HUES64 (cell line): ENCODE measurements around the gene APOL6.
"Not testable (repeated sequence)": the region's sequence is repeated elsewhere in the genome, so short reads cannot be mapped to it uniquely, and the experiment has no call there.

Source experiments
- H3K27ac ChIP-seq: 2 replicates; pipeline ENCODE4 v1.7.0; 2013; ENCODE audit warnings: low read depth, low read length, inconsistent platforms
- H3K27me3 ChIP-seq: 2 replicates; pipeline ENCODE4 v1.6.1; 2013; ENCODE audit warnings: mild to moderate bottlenecking, low read length; ENCODE audit not compliant: insufficient read depth
- H3K36me3 ChIP-seq: 2 replicates; pipeline ENCODE4 v1.6.1; 2013; ENCODE audit warnings: mild to moderate bottlenecking, low read length; ENCODE audit not compliant: insufficient read depth
- H3K4me1 ChIP-seq: 2 replicates; pipeline ENCODE4 v1.6.1; 2013; ENCODE audit warnings: mild to moderate bottlenecking, low read length, moderate library complexity; ENCODE audit not compliant: insufficient read depth
- H3K4me3 ChIP-seq: 2 replicates; pipeline ENCODE4 v1.5.1; 2013; ENCODE audit warnings: mild to moderate bottlenecking, low read length, moderate library complexity
- H3K9ac ChIP-seq: 2 replicates; pipeline ENCODE4 v1.6.1; 2013; ENCODE audit warnings: mild to moderate bottlenecking, low read depth, low read length
- H3K9me3 ChIP-seq: 2 replicates; pipeline ENCODE4 v1.6.1; 2013; ENCODE audit warnings: low read depth, low read length; ENCODE audit not compliant: insufficient read depth
- WGBS: fragments of 150-250, 120-280 bp; methylation state at CpG from one replicate; pipeline ENCODE4 v1.1.7; 2013; ENCODE audit warnings: missing lambda C conversion rate; 5-methylcytosine and 5-hydroxymethylcytosine counted together

The APOL6 gene

GRCh38 chr22:35660291-35661127 lies 12.3 kb downstream of the APOL6 start:
- H3K4me3 ChIP-seq: no peak overlapping the region
- WGBS: 95% methylated on average over 2 of the region's 2 CpGs
- no peaks in the 10 kb centered on the region for H3K36me3 ChIP-seq
- peaks cover 24% of the 10 kb centered on the region for H3K4me1 ChIP-seq
- no peaks in the 10 kb centered on the region for H3K27me3 ChIP-seq
- H3K9me3 ChIP-seq: peaks cover 17% of the 10 kb centered on the region
- H3K9ac ChIP-seq: no peak overlapping the region
- H3K27ac ChIP-seq: no peak overlapping the region

DNA sequence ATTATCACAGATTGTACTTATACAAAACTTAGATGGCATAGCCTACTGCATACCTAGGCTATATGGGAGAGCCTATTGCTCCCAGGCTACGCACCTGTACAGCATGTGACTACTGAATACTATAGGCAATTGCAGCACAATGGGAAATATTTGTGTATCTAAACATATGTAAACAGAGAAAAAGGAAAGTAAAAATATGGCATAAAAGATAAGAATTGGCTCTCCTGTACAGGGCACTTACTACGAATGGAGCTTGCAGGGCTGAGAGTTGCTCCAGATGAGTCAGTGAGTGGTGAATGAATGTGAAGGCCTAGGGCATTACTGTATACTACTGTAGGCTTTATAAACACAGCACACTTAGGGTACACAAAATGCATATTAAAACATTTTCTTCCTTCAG lies 13.2 kb downstream of the APOL6 start:
- no peaks in the 10 kb centered on the region for H3K36me3 ChIP-seq

DNA sequence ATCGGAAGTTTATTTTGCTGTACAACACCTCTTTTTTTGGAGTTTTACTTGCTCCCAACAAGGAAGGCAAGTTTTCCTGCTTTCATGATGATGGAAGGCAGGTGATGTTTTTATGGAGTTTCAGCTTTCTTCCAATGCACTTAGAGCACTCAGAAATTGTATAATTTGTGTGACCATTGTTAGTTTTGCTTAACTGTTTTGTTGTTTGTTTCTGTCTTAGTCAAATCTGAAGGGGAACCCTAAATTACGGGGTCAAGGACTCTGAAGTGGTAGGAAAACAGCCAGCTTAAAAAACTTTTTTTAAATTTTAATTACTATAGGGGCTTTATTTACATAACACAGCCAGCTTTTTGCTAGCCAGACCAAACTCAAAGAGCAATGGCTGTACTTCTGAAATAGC lies 14.7 kb downstream of the APOL6 start:
- no peak overlapping the region for H3K9ac ChIP-seq
- H3K36me3 ChIP-seq: no peaks in the 10 kb centered on the region
- peak overlapping the region; percentile 33; the same call in 1 of the 2 replicates for H3K4me3 ChIP-seq
- H3K27ac ChIP-seq: peak overlapping the region; percentile 16; the same call in 1 of the 2 replicates
- no peaks in the 10 kb centered on the region for H3K27me3 ChIP-seq
- WGBS: 66% methylated on average over 2 of the region's 2 CpGs
- peaks cover 24% of the 10 kb centered on the region for H3K4me1 ChIP-seq
- H3K9me3 ChIP-seq: peaks cover 37% of the 10 kb centered on the region

More for the DNA sequence above, 13.2 kb downstream of the APOL6 start:
- Histone ChIP-seq H3K4me3 (no peak overlapping the region), H3K9ac (no peak overlapping the region), H3K27me3 (no peaks in the 10 kb centered on the region), H3K27ac (no peak overlapping the region), H3K4me1 (peaks cover 24% of the 10 kb centered on the region), H3K9me3 (peaks cover 26% of the 10 kb centered on the region)
- 94% methylated on average over 2 of the region's 2 CpGs for WGBS

GRCh38 chr22:35663371-35663770 lies 15.1 kb downstream of the APOL6 start:
- WGBS: no CpG with 5 or more reads among the region's 3 CpGs
- H3K4me1 ChIP-seq: peaks cover 24% of the 10 kb centered on the region
- peaks cover 37% of the 10 kb centered on the region for H3K9me3 ChIP-seq
- H3K4me3 ChIP-seq: peak overlapping the region; percentile 33
- no peaks in the 10 kb centered on the region for H3K36me3 ChIP-seq
- peak overlapping the region; percentile 16; the same call in 1 of the 2 replicates for H3K27ac ChIP-seq
- H3K9ac ChIP-seq: no peak overlapping the region
- no peaks in the 10 kb centered on the region for H3K27me3 ChIP-seq

DNA sequence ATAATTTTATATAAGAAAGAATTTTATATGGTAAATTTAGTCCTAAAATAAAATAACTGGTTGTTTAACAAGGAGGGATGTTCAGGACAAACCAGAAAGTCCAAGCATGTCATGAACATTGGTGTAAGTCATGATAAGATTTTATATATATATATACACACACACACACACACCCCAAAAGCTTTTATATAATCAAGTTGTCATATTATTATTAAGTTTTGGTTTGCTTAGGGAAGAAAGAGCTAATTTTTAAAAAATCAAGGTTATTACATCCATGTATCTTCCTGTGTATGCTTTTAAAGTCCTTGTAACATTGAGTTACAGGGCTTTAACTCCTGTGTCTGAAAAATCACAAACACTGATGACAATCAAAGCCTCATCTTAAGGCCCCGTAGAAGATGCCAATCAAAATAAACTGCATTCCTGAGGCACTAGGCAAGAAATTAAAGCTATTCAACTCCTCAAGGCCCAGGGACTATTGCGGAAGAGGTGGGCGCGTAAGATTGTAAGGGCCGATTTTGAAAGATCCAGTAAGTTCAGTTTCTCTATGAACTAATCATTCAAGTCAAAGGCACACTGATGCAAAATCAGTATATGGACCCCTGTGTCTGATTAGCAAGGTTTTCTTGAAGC lies 16.8 kb downstream of the APOL6 start:
- WGBS: 97% methylated on average over 5 of the region's 5 CpGs
- H3K4me3 ChIP-seq: peak overlapping the region; percentile 22; the same call in 1 of the 2 replicates

DNA sequence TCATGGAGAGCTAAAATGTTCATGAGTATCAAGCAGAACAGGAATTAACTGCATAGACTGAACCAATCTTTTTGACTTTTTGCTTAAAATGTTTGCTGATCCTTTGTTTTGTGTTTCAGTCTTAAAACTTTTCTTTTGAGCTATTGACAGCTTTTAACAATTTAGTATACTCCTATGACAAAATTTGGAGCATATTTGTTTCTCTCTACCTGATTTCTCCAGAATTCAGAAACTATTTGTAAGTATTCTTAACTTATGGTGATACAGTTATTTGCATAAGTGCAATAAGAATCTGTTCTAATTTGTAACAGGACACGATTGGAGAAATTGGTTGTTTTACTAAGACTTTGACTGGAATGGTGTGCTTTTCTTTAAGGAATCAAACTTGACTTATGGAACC lies 18.5 kb downstream of the APOL6 start:
- not testable (repeated sequence) for H3K27ac ChIP-seq, H3K9ac ChIP-seq, H3K27me3 ChIP-seq, H3K36me3 ChIP-seq, H3K4me3 ChIP-seq
- WGBS: 85% methylated on average over 1 of the region's 1 CpG
- peaks cover 20% of the 10 kb centered on the region for H3K4me1 ChIP-seq
- H3K9me3 ChIP-seq: peaks cover 56% of the 10 kb centered on the region

More for the DNA sequence above, 16.8 kb downstream of the APOL6 start:
- Histone ChIP-seq H3K27ac (no peak overlapping the region), H3K27me3 (no peaks in the 10 kb centered on the region), H3K4me1 (peaks cover 24% of the 10 kb centered on the region), H3K9me3 (peaks cover 43% of the 10 kb centered on the region), H3K36me3 (no peaks in the 10 kb centered on the region), H3K9ac (no peak overlapping the region)

DNA sequence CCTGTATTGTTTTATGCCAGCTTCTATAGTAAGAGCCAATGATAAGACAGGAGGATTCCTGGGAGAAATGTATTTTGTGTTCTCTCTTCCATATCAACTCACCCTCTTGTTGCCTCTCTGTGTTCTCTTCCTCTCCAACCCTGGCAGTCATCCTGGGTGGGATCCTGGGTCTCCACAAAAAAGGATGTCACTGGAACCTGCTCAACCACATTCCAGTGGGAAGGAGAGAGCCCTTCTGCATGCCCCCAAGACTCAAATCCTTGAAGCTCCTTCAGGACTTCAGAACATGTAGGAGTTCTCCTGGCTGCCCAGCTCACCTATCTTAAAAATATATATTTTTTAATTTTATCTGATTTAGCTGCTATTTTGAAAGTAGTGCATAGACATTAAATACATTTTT lies 26.1 kb downstream of the APOL6 start:
- H3K9me3 ChIP-seq: peaks cover 42% of the 10 kb centered on the region
- 0 out of 2 replicates have a peak, but pooled peaks cover 4% of the 10 kb centered on the region for H3K4me1 ChIP-seq
- no peak overlapping the region for H3K9ac ChIP-seq
- H3K27me3 ChIP-seq: no peaks in the 10 kb centered on the region
- no peak overlapping the region for H3K4me3 ChIP-seq
- no peak overlapping the region; the same call in 1 of the 2 replicates for H3K27ac ChIP-seq
- no peaks in the 10 kb centered on the region for H3K36me3 ChIP-seq

DNA sequence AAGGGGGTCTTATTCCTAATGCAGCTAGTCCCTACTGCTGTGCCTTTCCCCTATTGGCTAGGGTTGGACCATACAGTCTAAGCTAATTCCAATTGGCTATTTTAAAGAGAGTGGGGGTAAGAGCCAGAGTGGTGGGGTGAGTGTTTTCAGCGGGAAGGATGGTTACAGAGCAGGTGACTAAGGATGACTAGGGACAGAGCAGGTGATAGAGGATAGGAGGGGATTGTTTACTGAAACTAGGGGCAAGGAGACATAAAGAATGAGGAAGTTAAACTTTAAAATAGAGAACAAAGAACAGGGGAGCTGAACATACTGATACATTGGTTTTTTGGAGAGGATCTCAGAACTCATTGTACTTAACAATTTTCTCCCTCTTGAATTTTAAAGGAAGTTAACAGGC lies 27.8 kb downstream of the APOL6 start:
- not testable (repeated sequence) for H3K27ac ChIP-seq, H3K27me3 ChIP-seq, H3K9ac ChIP-seq, H3K4me3 ChIP-seq, H3K36me3 ChIP-seq, H3K4me1 ChIP-seq
- peaks cover 41% of the 10 kb centered on the region for H3K9me3 ChIP-seq
- WGBS: 45% methylated on average over 1 of the region's 1 CpG

- 89% methylated on average over 7 of the region's 7 CpGs for WGBS
- Histone ChIP-seq H3K27me3 (no peaks in the 10 kb centered on the region), H3K9me3 (peaks cover 40% of the 10 kb centered on the region), H3K4me1 (0 out of 2 replicates have a peak, but pooled peaks cover 4% of the 10 kb centered on the region), H3K36me3 (no peaks in the 10 kb centered on the region), H3K27ac (no peak overlapping the region), H3K4me3 (no peak overlapping the region), H3K9ac (no peak overlapping the region)
These were observed 29.4 kb downstream of the APOL6 start for GRCh38 chr22:35677460-35678187.

- 98% methylated on average over 2 of the region's 2 CpGs for WGBS
- Histone ChIP-seq H3K9me3 (peaks cover 40% of the 10 kb centered on the region), H3K27me3 (no peaks in the 10 kb centered on the region), H3K4me1 (0 out of 2 replicates have a peak, but pooled peaks cover 4% of the 10 kb centered on the region), H3K36me3 (no peaks in the 10 kb centered on the region), H3K4me3 (no peak overlapping the region), H3K9ac (no peak overlapping the region), H3K27ac (no peak overlapping the region)
These were observed 30.6 kb downstream of the APOL6 start for GRCh38 chr22:35678836-35679235.

DNA sequence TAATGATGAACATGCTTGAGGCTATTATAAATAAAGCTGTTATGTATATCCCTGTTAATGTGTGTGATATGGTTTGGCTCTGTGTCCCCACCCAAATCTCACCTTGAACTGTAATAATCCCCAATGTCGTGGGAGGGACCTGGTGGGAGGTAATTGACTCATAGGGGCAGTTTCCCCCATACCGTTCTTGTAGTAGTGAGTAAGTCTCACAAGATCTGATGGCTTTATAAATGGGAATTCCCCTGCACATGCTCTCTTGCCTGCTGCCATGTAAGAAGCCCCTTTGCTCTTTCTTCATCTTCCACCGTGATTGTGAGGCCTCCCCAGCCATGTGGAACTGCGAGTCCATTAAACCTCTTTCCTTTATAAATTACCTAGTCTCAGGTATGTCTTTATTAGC lies 31.2 kb downstream of the APOL6 start:
- H3K27me3 ChIP-seq, H3K36me3 ChIP-seq, H3K4me1 ChIP-seq, H3K4me3 ChIP-seq, H3K9ac ChIP-seq, H3K27ac ChIP-seq: not testable (repeated sequence)
- 85% methylated on average over 4 of the region's 4 CpGs for WGBS
- peaks cover 40% of the 10 kb centered on the region for H3K9me3 ChIP-seq
